GM12878 (cell line): Measurements from ENCODE around the gene C20orf96. TPM values are rescaled to one million over a fixed set of nuclear protein-coding genes. Genes with fewer than 3 reads are reported as not detected.

ENCODE experiments used
- ATF7 ChIP-seq: fragments of 450-650 bp; IDR thresholded peaks from 2 replicates; pipeline ENCODE4 v1.6.1; 2016; ENCODE audit warnings: low read depth, mild to moderate bottlenecking
- BCLAF1 ChIP-seq: fragments of 450-650 bp; IDR thresholded peaks from 2 replicates; pipeline ENCODE4 v1.6.1; 2017; ENCODE audit warnings: antibody characterized with exemption, mild to moderate bottlenecking, moderate library complexity
- CBX5 ChIP-seq: sonication (generic); IDR thresholded peaks from 2 replicates; pipeline ENCODE4 v1.6.1; 2016; ENCODE audit warnings: low read depth, moderate library complexity, mild to moderate bottlenecking, inconsistent platforms
- E4F1 ChIP-seq: fragments of 450-650 bp; IDR thresholded peaks from 2 replicates; pipeline ENCODE4 v1.6.1; 2018; ENCODE audit warnings: borderline replicate concordance, mild to moderate bottlenecking; ENCODE audit not compliant: partially characterized antibody
- HDAC2 ChIP-seq: fragments of 200-600 bp; sonication (generic); IDR thresholded peaks from 2 replicates; pipeline ENCODE4 v1.6.1; 2017
- HDAC6 ChIP-seq: fragments of 200-600 bp; sonication (generic); IDR thresholded peaks from one replicate; pipeline ENCODE4 v1.8.0; 2017; ENCODE audit warnings: antibody characterized with exemption; ENCODE audit not compliant: unreplicated experiment
- JUNB ChIP-seq: IDR thresholded peaks from 2 replicates; pipeline ENCODE4 v1.6.1; 2016; ENCODE audit warnings: antibody characterized with exemption, mild to moderate bottlenecking
- KDM1A ChIP-seq: fragments of 200-600 bp; sonication (generic); IDR thresholded peaks from 2 replicates; pipeline ENCODE4 v1.6.1; 2016; ENCODE audit warnings: borderline replicate concordance
- MEF2B ChIP-seq: fragments of 450-650 bp; IDR thresholded peaks from 2 replicates; pipeline ENCODE4 v1.6.1; 2018; ENCODE audit warnings: mild to moderate bottlenecking, moderate library complexity; ENCODE audit not compliant: partially characterized antibody, poor library complexity, severe bottlenecking
- NR2C2 ChIP-seq: IDR thresholded peaks from 2 replicates; pipeline ENCODE4 v1.6.1; 2011; ENCODE audit warnings: borderline replicate concordance, low read depth; ENCODE audit not compliant: control insufficient read depth, insufficient read length
- SMAD5 ChIP-seq: IDR thresholded peaks from 2 replicates; pipeline ENCODE4 v1.6.1; 2016; ENCODE audit warnings: antibody characterized with exemption, low read depth
- TAF1 ChIP-seq: IDR thresholded peaks from 2 replicates; pipeline ENCODE4 v1.6.1; 2011; ENCODE audit warnings: mild to moderate bottlenecking, low read depth, low read length, borderline replicate concordance
- USF2 ChIP-seq: IDR thresholded peaks from 2 replicates; pipeline ENCODE4 v1.6.1; 2011; ENCODE audit warnings: low read depth, low read length, improper control_type of control experiment, borderline replicate concordance
- ZBTB4 ChIP-seq: fragments of 450-650 bp; formaldehyde crosslinking; IDR thresholded peaks from 2 replicates; pipeline ENCODE4 v1.4.0; 2022; ENCODE audit warnings: mild to moderate bottlenecking, moderate library complexity
- ZNF592 ChIP-seq: fragments of 450-650 bp; IDR thresholded peaks from 2 replicates; pipeline ENCODE4 v1.6.1; 2017; ENCODE audit warnings: mild to moderate bottlenecking, moderate library complexity
- polyA plus RNA-seq, 11 experiments: library from polyadenylated mRNA; depleted of rRNA in 4 of 11; unstranded in 6 of 11; stranded (reverse) in 5 of 11; fragments of >200 nt; fragmentation: Nextera tagmentation in 4 of 11; fragmentation: Illumina TruSeq in 1 of 11; extraction: Ambion mirVana in 4 of 11; extraction: Trizol in 1 of 11; gene quantifications; 1 replicate in 1 of 11; 2 replicates in 10 of 11; pipeline versions ENCODE4 v1.2.1 to v1.2.3, GENCODE V29; 2011 to 2016; ENCODE audit warnings: inconsistent platforms in 2 of 11, missing spikeins in 2 of 11, low read depth in 1 of 11
- total RNA-seq, 4 experiments: library from RNA; depleted of rRNA in 3 of 4; stranded (reverse); fragments of >200 nt in 3 of 4; fragmentation: Illumina TruSeq in 1 of 4; extraction: Trizol in 1 of 4; gene quantifications; 2 replicates each; pipeline versions ENCODE4 v1.2.1 to v1.2.3, GENCODE V29; 2013 to 2021

C20orf96 gene
- total and polyA plus RNA-seq, 10 of the 15 experiments (the other 5 are each of a cell fraction or from before 2014, with no cell fraction given) = 1.4 to 8.6 (median 5.9) TPM

GRCh38 chr20:297098-297924, 6.8 kb upstream of the C20orf96 start, which contains the start of gene ZCCHC3 (continued):
- peak; percentile 51; the same call in 1 of the 2 replicates for TF ChIP-seq ZNF592
- TF ChIP-seq USF2 = no peak
- peak; percentile 98 for TF ChIP-seq TAF1
- no peak for TF ChIP-seq JUNB
- no peak for TF ChIP-seq HDAC6
- no peak for TF ChIP-seq BCLAF1
- no peak for TF ChIP-seq NR2C2
- TF ChIP-seq ATF7 = no peak; the same call in 1 of the 2 replicates
- no peak for TF ChIP-seq KDM1A
- TF ChIP-seq ZBTB4 (CRISPR knock-in tag) = no peak
- TF ChIP-seq HDAC2 = no peak
- peak; percentile 86 for TF ChIP-seq CBX5
- TF ChIP-seq SMAD5 = peak; percentile 62; the same call in 1 of the 2 replicates
- peak; percentile 29 for TF ChIP-seq E4F1
- no peak for TF ChIP-seq MEF2B
